GM23338 (cell line): Measurements from ENCODE around the gene ATP8A1. TPM values are rescaled to one million over a fixed set of nuclear protein-coding genes. Genes with fewer than 3 reads are reported as not detected.

Experiments
- ATAC-seq: fragments of 200-7000 bp; cut with Tn5 transposase; 3 replicates; pipeline ENCODE4 v1.9.1; 2020
- DNase-seq: peaks from one replicate; pipeline ENCODE4 v3.0.0-alpha.2; 2015; ENCODE audit warnings: low spot score
- H2AFZ ChIP-seq: fragments of 200-600 bp; sonication (generic); 2 replicates; pipeline ENCODE4 v1.8.0; 2016; ENCODE audit warnings: antibody characterized with exemption, mild to moderate bottlenecking, moderate library complexity
- H3F3A ChIP-seq: fragments of 200-600 bp; sonication (generic); replicated peaks from 2 replicates; pipeline ENCODE4 v1.8.0; 2017; ENCODE audit warnings: antibody characterized with exemption, mixed run types, low read depth
- H3K27ac ChIP-seq: fragments of 200-600 bp; sonication (generic); 2 replicates; pipeline ENCODE4 v1.6.1; 2016; ENCODE audit warnings: low read depth
- H3K27me3 ChIP-seq: fragments of 200-600 bp; sonication (generic); 2 replicates; pipeline ENCODE4 v1.8.0; 2016; ENCODE audit warnings: mild to moderate bottlenecking, mixed run types, moderate library complexity; ENCODE audit not compliant: insufficient read depth
- H3K36me3 ChIP-seq: fragments of 200-600 bp; sonication (generic); 2 replicates; pipeline ENCODE4 v1.8.0; 2016; ENCODE audit warnings: mild to moderate bottlenecking; ENCODE audit not compliant: insufficient read depth
- H3K4me1 ChIP-seq: fragments of 200-600 bp; sonication (generic); 2 replicates; pipeline ENCODE4 v1.8.0; 2016; ENCODE audit warnings: mild to moderate bottlenecking, moderate library complexity; ENCODE audit not compliant: insufficient read depth
- H3K4me2 ChIP-seq: fragments of 200-600 bp; sonication (generic); 2 replicates; pipeline ENCODE4 v1.7.1; 2017; ENCODE audit warnings: mixed run types
- H3K4me3 ChIP-seq: fragments of 200-600 bp; sonication (generic); 2 replicates; pipeline ENCODE4 v1.6.1; 2016; ENCODE audit warnings: mixed run types
- H3K79me2 ChIP-seq: fragments of 200-600 bp; sonication (generic); replicated peaks from 2 replicates; pipeline ENCODE4 v1.8.0; 2017; ENCODE audit warnings: mild to moderate bottlenecking; ENCODE audit not compliant: insufficient read depth
- H3K9me2 ChIP-seq: fragments of 200-600 bp; sonication (generic); 2 replicates; pipeline ENCODE4 v1.8.0; 2017; ENCODE audit not compliant: insufficient read depth
- H4K20me1 ChIP-seq: fragments of 200-600 bp; sonication (generic); replicated peaks from 2 replicates; pipeline ENCODE4 v1.8.0; 2017; ENCODE audit warnings: mild to moderate bottlenecking; ENCODE audit not compliant: insufficient read depth
- H3K27ac Mint-ChIP-seq: 2 replicates; pipeline ENCODE4 v1.8.0; 2020; ENCODE audit warnings: inconsistent platforms, mild to moderate bottlenecking, moderate library complexity, mixed read lengths
- H3K27me3 Mint-ChIP-seq: 3 replicates; pipeline ENCODE4 v1.8.0; 2022; ENCODE audit warnings: low read depth, mild to moderate bottlenecking, moderate library complexity, mixed read lengths, inconsistent platforms; ENCODE audit not compliant: insufficient read depth, poor library complexity
- H3K36me3 Mint-ChIP-seq: 3 replicates; pipeline ENCODE4 v1.8.0; 2021; ENCODE audit warnings: low read depth, mild to moderate bottlenecking, inconsistent platforms, moderate library complexity, mixed read lengths
- H3K4me1 Mint-ChIP-seq: 3 replicates; pipeline ENCODE4 v1.8.0; 2020; ENCODE audit warnings: mild to moderate bottlenecking, inconsistent platforms, mixed read lengths
- H3K4me3 Mint-ChIP-seq: 3 replicates; pipeline ENCODE4 v1.8.0; 2021; ENCODE audit warnings: moderate library complexity, mild to moderate bottlenecking, inconsistent platforms, mixed read lengths
- H3K9me3 Mint-ChIP-seq: 3 replicates; pipeline ENCODE4 v1.8.0; 2020; ENCODE audit warnings: moderate library complexity, mild to moderate bottlenecking, inconsistent platforms, mixed read lengths
- EZH2 ChIP-seq: fragments of 200-600 bp; sonication (generic); IDR thresholded peaks from one replicate; pipeline ENCODE4 v1.8.0; 2017; ENCODE audit warnings: antibody characterized with exemption, mild to moderate bottlenecking, low read depth; ENCODE audit not compliant: unreplicated experiment
- EZH2phosphoT487 ChIP-seq: fragments of 200-600 bp; sonication (generic); IDR thresholded peaks from one replicate; pipeline ENCODE4 v1.8.1; 2018; ENCODE audit warnings: antibody characterized with exemption; ENCODE audit not compliant: unreplicated experiment
- JUNB ChIP-seq: IDR thresholded peaks from one replicate; pipeline ENCODE4 v1.6.1; 2016; ENCODE audit warnings: antibody characterized with exemption; ENCODE audit not compliant: unreplicated experiment
- NANOG ChIP-seq: IDR thresholded peaks from 2 replicates; pipeline ENCODE4 v1.6.1; 2016; ENCODE audit warnings: antibody characterized with exemption, borderline replicate concordance
- POLR2AphosphoS5 ChIP-seq: IDR thresholded peaks from 2 replicates; pipeline ENCODE4 v1.6.1; 2016; ENCODE audit warnings: antibody characterized with exemption, low read depth
- REST ChIP-seq: IDR thresholded peaks from one replicate; pipeline ENCODE4 v1.6.1; 2018; ENCODE audit warnings: antibody characterized with exemption; ENCODE audit not compliant: unreplicated experiment
- ZNF462 ChIP-seq: fragments of 250-450 bp; sonication (Bioruptor Pico); IDR thresholded peaks from 2 replicates; pipeline ENCODE4 v1.5.0; 2020; ENCODE audit warnings: mild to moderate bottlenecking, moderate library complexity
- polyA plus RNA-seq: library from polyadenylated mRNA; unstranded; fragments of >200 nt; fragmentation: Nextera tagmentation; extraction: Ambion mirVana; gene quantifications from 2 replicates; pipeline ENCODE4 v1.2.1, GENCODE V29; 2016
- total RNA-seq: library from RNA; depleted of rRNA; stranded (reverse); fragments of >200 nt; shearing (Covaris generic); gene quantifications from 2 replicates; pipeline ENCODE4 v1.2.3, GENCODE V29; 2014

ATP8A1 gene
- total and polyA plus RNA-seq, 2 experiments from 2014 or later, result 6.8 to 66.3 TPM

- no peak for TF ChIP-seq ZNF462 (CRISPR knock-in tag)
- TF ChIP-seq POLR2AphosphoS5, result no peak
- no peak for TF ChIP-seq EZH2
- no peak for TF ChIP-seq JUNB
- TF ChIP-seq EZH2phosphoT487, result no peak
Measured at GRCh38 chr4:42615131-42615763, 41.7 kb downstream of the ATP8A1 start (continued).

- H3K9me3 Mint-ChIP-seq, result no peaks in the 10 kb centered on the region; the same call in 2 of the 3 replicates
- H3K27me3 ChIP-seq, result no peaks in the 10 kb centered on the region
- H3K4me3 ChIP-seq, result no peak overlapping the region
- H3K27ac ChIP-seq, result no peak overlapping the region
- TF ChIP-seq NANOG (no peak), REST (no peak)
- peaks cover 4% of the 10 kb centered on the region; the same call in 2 of the 3 replicates for H3K4me1 Mint-ChIP-seq
- H3K9me2 ChIP-seq, result no peaks in the 10 kb centered on the region
- no peaks in the 10 kb centered on the region for H3K27me3 Mint-ChIP-seq
- no peaks in the 10 kb centered on the region for H3K4me1 ChIP-seq
- H3F3A ChIP-seq, result no peaks in the 10 kb centered on the region
- H2AFZ ChIP-seq, result no peak overlapping the region
- no peak overlapping the region for H3K4me2 ChIP-seq
- ATAC-seq (no peak), DNase-seq (no peak)
- H4K20me1 ChIP-seq, result no peaks in the 10 kb centered on the region
- H3K79me2 ChIP-seq, result no peaks in the 10 kb centered on the region
- no peak overlapping the region for H3K4me3 Mint-ChIP-seq
- no peaks in the 10 kb centered on the region; the same call in 1 of the 2 replicates for H3K36me3 ChIP-seq
- H3K27ac Mint-ChIP-seq, result no peak overlapping the region
- H3K36me3 Mint-ChIP-seq, result no peaks in the 10 kb centered on the region; the same call in 1 of the 3 replicates
Measured at GRCh38 chr4:42612898-42613297, 44.0 kb downstream of the ATP8A1 start.
